Measurements from ENCODE around the gene GNAI3. TPM values are rescaled to one million over a fixed set of nuclear protein-coding genes. Genes with fewer than 3 reads are reported as not detected.

The GNAI3 gene
- total RNA-seq, 4 donors from 2014 or later = 8.2 to 15.1 (median 11.6) TPM

- H3K27ac ChIP-seq = no peak overlapping the region
- no peaks in the 10 kb centered on the region for H3K9me3 ChIP-seq
- no peak for DNase-seq
- no peaks in the 10 kb centered on the region for H3K27me3 ChIP-seq
- no peak overlapping the region for H3K4me3 ChIP-seq
- H3K36me3 ChIP-seq = no peaks in the 10 kb centered on the region
- TF ChIP-seq CTCF (IDR thresholded peaks at IDR 0.05) (no peak), POLR2A (IDR thresholded peaks at IDR 0.05) (no peak)
- WGBS, 2 donors = 83 to 85% methylated on average over 12 to 23 of the region's 24 CpGs
- peaks cover 7 to 18% (median 14%) of the 10 kb centered on the region in 3 donors for H3K4me1 ChIP-seq
- intact Hi-C loops (cut with DNase I) = loop anchor here (5.0 to 10.0 kb wide), 2 partner anchors 94 to 441 kb away; partner anchors contain the start of gene AHCYL1
Measured at GRCh38 chr1:109543283-109543987, 5.0 kb upstream of the GNAI3 start.

DNA sequence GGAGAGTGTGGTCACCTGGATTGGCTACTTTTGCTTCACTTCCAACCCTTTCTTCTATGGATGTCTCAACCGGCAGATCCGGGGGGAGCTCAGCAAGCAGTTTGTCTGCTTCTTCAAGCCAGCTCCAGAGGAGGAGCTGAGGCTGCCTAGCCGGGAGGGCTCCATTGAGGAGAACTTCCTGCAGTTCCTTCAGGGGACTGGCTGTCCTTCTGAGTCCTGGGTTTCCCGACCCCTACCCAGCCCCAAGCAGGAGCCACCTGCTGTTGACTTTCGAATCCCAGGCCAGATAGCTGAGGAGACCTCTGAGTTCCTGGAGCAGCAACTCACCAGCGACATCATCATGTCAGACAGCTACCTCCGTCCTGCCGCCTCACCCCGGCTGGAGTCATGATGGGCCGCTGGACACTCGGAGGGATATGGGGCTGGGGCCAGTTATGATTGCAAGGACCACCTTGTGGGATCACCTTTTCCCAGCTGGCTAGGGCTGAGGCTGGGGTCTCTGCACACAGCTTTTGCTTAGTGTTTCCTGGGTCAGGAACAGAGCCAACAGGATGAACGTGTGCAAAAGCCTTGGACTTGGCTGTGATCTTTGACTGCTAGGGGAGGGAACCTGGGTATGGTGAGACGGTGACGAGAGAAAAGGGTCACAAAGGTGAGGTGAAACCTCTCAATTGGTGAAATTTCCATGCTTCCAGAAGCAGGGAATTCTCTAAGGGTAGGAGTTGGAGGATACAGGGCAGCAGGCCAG lies 4.3 kb upstream of the GNAI3 start:
- Histone ChIP-seq H3K27me3 (no peaks in the 10 kb centered on the region), H3K4me1 (peaks cover 7 to 21% (median 14%) of the 10 kb centered on the region in 3 donors), H3K36me3 (no peaks in the 10 kb centered on the region), H3K27ac (no peak overlapping the region), H3K4me3 (no peak overlapping the region), H3K9me3 (no peaks in the 10 kb centered on the region)
- intact Hi-C loops (cut with DNase I) = loop anchor here (5.0 to 10.0 kb wide), 2 partner anchors 93 to 441 kb away; partner anchors contain the start of gene AHCYL1
- 60 to 67% methylated on average over 8 to 12 of the region's 14 CpGs for WGBS, 2 donors
- TF ChIP-seq POLR2A (IDR thresholded peaks at IDR 0.05) = no peak
- no peak for TF ChIP-seq CTCF (IDR thresholded peaks at IDR 0.05)
- no peak for DNase-seq

DNA sequence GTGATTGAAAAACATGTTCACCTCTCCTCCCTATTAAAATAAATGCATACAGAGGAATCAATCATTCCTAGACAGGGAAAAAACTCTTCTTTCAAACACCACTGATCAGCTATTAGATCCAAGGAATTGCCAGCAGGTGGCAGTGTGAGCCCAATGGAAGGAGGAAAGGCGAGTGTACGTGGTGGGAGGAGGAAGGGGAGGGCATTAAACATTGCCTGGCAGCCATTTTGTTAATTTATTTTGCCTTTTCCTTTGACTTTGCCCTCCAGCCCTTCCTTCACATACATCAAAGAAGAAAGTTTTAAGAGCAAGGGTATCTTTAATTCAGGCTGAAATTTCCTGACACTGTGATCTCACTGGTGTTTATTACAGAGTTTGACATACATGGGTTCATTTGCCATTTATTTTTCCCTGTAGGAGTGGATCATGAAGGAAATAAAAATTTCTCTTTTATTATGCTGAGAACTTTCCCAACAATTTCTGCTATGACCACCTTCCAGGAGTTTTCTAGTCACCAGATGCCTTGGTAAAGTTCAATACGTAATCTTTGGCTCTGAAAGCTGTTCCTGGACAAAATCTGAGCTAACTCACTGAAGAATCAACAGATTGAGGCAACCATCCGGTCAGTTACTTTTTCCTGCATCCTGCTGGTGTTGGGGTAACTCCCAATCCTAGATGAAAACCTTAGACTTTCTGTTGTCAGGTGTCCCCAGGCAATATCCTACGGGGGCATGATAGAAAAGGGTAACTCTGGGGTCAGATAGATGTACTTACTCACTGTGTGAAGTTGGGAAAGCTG lies 1.9 kb upstream of the GNAI3 start:
- Histone ChIP-seq H3K27ac (peak overlapping the region; percentile 97 to 99 (median 98)), H3K9me3 (no peaks in the 10 kb centered on the region), H3K36me3 (no peaks in the 10 kb centered on the region), H3K27me3 (no peaks in the 10 kb centered on the region), H3K4me3 (peak overlapping the region; percentile 87 to 96 (median 94)), H3K4me1 (peaks cover 7 to 45% (median 22%) of the 10 kb centered on the region in 3 donors)
- 15 to 18% methylated on average over 5 of the region's 5 CpGs for WGBS, 2 donors
- intact Hi-C loops (cut with DNase I) = loop anchor here (5.0 to 10.0 kb wide), 2 partner anchors 226 to 438 kb away; partner anchors contain the start of gene AHCYL1
- peak; percentile 81 to 95 (median 92) for TF ChIP-seq CTCF (IDR thresholded peaks at IDR 0.05)
- TF ChIP-seq POLR2A (IDR thresholded peaks at IDR 0.05) = no peak
- DNase-seq = peak; percentile 17

DNA sequence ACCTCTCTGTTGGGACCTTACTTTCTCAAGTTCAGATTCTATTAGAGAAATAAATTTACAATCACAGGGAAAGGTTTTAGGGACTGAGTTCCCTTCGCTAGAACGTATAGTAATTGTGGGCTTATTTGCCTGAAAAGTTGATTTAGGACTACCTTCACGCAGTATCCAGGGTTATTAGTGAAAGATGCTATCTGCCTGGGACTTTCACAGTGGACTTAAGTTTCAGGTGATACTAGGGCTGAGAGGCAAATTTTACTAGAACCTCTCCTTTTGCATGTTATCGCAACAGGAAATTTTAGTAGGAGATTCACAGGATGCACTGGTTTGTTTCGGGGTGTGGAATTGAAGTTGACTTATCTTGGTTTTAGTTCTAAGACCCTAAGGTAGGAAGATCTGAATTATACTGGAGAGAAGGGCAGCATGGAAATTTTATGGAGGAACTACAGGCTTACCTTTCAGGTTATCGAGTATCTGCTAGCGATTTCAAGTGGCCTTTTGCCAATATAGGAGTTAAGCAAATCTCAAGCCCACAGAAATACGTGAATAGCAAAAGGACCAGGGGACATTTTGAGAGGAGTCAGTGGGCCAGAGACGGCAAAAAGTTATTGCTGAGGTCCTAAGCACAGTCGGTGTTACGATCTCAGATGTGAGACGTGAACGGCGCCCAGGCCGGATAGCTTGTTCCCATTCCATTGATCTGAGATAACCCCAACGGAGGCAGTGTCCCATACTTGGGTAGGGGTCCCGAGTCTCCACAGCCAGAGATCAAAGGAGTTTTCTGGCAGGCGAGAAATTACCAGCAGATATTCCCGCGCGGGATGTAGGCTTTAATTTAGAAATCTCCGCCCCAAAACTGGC lies 723 bp upstream of the GNAI3 start:
- peaks cover 7 to 50% (median 22%) of the 10 kb centered on the region in 3 donors for H3K4me1 ChIP-seq
- no peak for DNase-seq
- H3K36me3 ChIP-seq = no peaks in the 10 kb centered on the region
- peak overlapping the region; percentile 97 to 99 (median 98) for H3K27ac ChIP-seq
- no peaks in the 10 kb centered on the region for H3K9me3 ChIP-seq
- 6 to 8% methylated on average over 18 to 22 of the region's 22 CpGs for WGBS, 2 donors
- peak overlapping the region; percentile 87 to 96 (median 94) for H3K4me3 ChIP-seq
- H3K27me3 ChIP-seq = no peaks in the 10 kb centered on the region
- TF ChIP-seq POLR2A (IDR thresholded peaks at IDR 0.05) (no peak), CTCF (IDR thresholded peaks at IDR 0.05) (peak in 1 of 6 experiments; percentile 1)
- intact Hi-C loops (cut with DNase I) = loop anchor here (5.0 to 10.0 kb wide), 2 partner anchors 225 to 437 kb away; partner anchors contain the start of gene AHCYL1
